ENCODE measurements around the gene EDAR.

EDAR gene

DNA sequence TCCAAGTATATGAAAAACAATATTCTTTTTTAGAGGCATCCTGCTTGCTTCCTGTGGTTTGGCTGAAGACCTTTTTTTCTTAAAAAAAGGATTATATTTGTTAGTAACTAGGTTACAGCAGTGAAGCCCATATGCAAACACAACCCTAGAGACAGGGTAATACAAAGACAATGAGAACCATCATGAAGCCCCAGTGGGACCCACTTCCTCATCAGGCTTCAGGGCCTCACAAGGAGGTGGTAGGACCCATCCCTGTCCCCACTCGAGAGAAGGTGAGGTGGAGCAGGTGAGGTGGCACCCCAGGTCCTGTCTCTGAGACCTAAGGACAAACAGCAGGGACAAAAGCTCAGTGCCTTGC, 80.3 kb downstream of the EDAR start:
- H3K36me3 ChIP-seq (ENCODE audit: control insufficient read depth, insufficient read depth, low read length): no peaks in the 10 kb centered on the region
- H3K4me3 ChIP-seq (replicated peaks; ENCODE audit: low read depth, low read length): no peak overlapping the region
- no peak for DNase-seq (ENCODE audit: extremely low read depth, insufficient read length)
- TF ChIP-seq CTCF (IDR thresholded peaks at IDR 0.05; ENCODE audit: insufficient read depth, low read length, poor library complexity, severe bottlenecking): no peak
- no peaks in the 10 kb centered on the region for H3K27me3 ChIP-seq (replicated peaks; ENCODE audit: control insufficient read depth, insufficient read depth, low read length)

DNA sequence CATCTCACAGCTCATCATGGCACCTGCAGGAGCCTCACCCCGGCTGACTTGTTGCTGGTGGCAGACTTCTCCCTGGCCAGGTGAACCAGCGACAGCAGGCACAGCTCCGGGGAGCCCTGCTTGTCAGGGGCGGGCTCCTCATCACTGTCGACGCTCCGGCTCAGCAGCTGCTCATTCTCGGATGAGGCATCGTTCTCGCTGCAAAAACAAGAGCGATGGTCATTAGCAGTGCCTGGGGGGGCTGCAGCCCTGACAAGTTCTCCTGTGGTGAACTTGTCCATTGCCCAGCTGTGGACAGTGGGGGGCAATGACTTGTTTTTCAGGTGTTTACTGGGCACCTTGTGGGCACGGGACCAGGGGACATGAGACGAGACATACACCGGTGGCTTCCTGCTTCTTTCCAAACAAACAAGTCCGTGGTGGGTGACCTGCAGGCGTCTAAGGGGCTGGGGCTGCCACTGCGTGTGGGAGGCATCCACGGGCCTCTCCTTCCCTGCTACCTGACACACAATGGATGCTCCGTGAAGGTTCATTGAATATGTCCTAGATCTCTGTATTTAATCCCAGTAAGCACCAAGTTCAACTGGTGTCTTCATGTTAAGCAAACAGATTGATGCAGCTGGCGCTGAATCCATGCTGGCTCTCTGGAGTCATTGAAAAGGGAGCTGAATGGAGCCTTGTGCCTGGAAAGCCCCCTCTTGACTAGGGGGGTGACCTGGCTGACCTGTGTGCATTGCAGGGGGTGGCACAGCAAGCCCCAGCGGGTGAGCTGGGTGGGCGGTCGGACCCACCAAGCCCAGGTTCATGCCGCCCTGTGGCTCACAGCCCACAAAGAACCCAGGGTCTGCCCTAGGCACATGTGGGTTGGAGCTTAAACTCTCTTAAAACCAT, 81.0 kb downstream of the EDAR start:
- no peak for TF ChIP-seq CTCF (IDR thresholded peaks at IDR 0.05; ENCODE audit: insufficient read depth, low read length, poor library complexity, severe bottlenecking)
- H3K36me3 ChIP-seq (ENCODE audit: control insufficient read depth, insufficient read depth, low read length): no peaks in the 10 kb centered on the region
- no peak overlapping the region for H3K4me3 ChIP-seq (replicated peaks; ENCODE audit: low read depth, low read length)
- no peaks in the 10 kb centered on the region for H3K27me3 ChIP-seq (replicated peaks; ENCODE audit: control insufficient read depth, insufficient read depth, low read length)
- no peak for DNase-seq (ENCODE audit: extremely low read depth, insufficient read length)

DNA sequence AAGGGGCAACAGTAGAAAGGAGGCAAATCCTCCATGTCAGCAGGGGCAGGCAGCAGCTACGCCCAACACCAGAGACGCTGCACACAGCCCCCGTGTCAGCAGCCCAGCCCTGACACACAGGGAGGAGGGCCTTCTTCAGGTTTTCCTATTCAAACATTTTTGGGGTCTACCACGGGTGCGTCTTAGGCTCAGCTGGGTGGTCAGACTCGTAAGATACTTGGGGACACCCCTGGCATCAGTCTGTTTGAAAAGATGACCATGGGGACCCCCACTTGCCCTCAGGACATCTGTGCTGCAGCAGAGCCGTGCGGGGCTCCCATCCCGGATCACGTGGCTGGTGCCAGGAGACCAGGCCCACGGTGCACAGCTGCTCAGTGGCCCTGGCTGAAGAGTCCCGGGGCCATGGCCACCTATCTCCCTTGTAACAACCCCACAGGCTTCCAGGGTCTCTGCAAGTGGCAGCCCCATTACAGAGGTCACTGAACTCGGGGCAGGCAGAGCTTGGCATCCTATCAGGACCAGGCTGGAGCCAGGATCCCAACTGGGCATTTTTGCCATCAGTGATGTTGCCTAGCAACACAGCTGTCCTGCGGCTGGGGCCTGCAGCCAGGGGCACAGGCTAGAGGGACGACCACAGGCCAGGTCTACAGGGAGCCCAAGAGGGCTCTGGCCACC, 82.5 kb downstream of the EDAR start:
- Histone ChIP-seq H3K36me3 (ENCODE audit: control insufficient read depth, insufficient read depth, low read length) (no peaks in the 10 kb centered on the region), H3K4me3 (replicated peaks; ENCODE audit: low read depth, low read length) (no peak overlapping the region), H3K27me3 (replicated peaks; ENCODE audit: control insufficient read depth, insufficient read depth, low read length) (no peaks in the 10 kb centered on the region)
- TF ChIP-seq CTCF (IDR thresholded peaks at IDR 0.05; ENCODE audit: insufficient read depth, low read length, poor library complexity, severe bottlenecking): no peak
- no peak for DNase-seq (ENCODE audit: extremely low read depth, insufficient read length)

DNA sequence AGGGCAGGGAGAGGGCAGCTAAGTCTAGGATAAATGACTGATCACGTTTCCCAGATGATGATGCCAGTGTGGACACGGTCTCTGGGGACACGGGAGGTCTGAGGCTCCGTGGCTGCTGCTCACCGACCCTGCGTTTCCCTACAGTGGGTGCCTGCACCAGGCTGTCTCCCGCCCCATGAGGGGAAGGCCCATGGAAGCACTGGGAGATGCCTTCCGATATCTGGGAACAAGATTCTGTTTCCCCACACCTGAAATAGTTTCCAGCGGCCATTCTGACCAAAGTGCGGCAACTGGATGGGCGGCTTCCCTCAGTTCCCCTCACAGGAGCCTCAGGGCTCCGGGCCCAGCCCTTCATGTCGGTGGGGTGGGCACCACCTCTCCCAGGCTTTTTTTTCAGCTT, 83.1 kb downstream of the EDAR start:
- no peaks in the 10 kb centered on the region for H3K27me3 ChIP-seq (replicated peaks; ENCODE audit: control insufficient read depth, insufficient read depth, low read length)
- H3K4me3 ChIP-seq (replicated peaks; ENCODE audit: low read depth, low read length): no peak overlapping the region
- H3K36me3 ChIP-seq (ENCODE audit: control insufficient read depth, insufficient read depth, low read length): no peaks in the 10 kb centered on the region
- no peak for DNase-seq (ENCODE audit: extremely low read depth, insufficient read length)
- TF ChIP-seq CTCF (IDR thresholded peaks at IDR 0.05; ENCODE audit: insufficient read depth, low read length, poor library complexity, severe bottlenecking): no peak

GRCh38 chr2:108905176-108905575, 83.8 kb downstream of the EDAR start:
- Histone ChIP-seq H3K4me3 (replicated peaks; ENCODE audit: low read depth, low read length) (no peak overlapping the region), H3K27me3 (replicated peaks; ENCODE audit: control insufficient read depth, insufficient read depth, low read length) (no peaks in the 10 kb centered on the region), H3K36me3 (ENCODE audit: control insufficient read depth, insufficient read depth, low read length) (no peaks in the 10 kb centered on the region)
- no peak for TF ChIP-seq CTCF (IDR thresholded peaks at IDR 0.05; ENCODE audit: insufficient read depth, low read length, poor library complexity, severe bottlenecking)
- DNase-seq (ENCODE audit: extremely low read depth, insufficient read length): no peak

Measured in GM06990 (cell line).